ENCODE results near the gene SRPK2. TPM values are rescaled to one million over a fixed set of nuclear protein-coding genes. Genes with fewer than 3 reads are reported as not detected.
"Not testable (repeated sequence)": the region's sequence is repeated elsewhere in the genome, so short reads cannot be mapped to it uniquely, and the experiment has no call there.

Gene SRPK2
- polyA plus RNA-seq, 10 donors, result 33.3 to 47.6 (median 38.6) TPM

GRCh38 chr7:105195891-105196290 lies 192.8 kb downstream of the SRPK2 start:
- no peak for DNase-seq

- DNase-seq, result not testable (repeated sequence)
Measured at GRCh38 chr7:105194959-105195358, 193.8 kb downstream of the SRPK2 start.

- DNase-seq, result no peak
Measured at GRCh38 chr7:105191331-105191730, 197.4 kb downstream of the SRPK2 start.

GRCh38 chr7:105189859-105190492 lies 198.7 kb downstream of the SRPK2 start:
- DNase-seq, result no peak

- DNase-seq, result no peak
Measured at GRCh38 chr7:105188201-105188600, 200.5 kb downstream of the SRPK2 start.

GRCh38 chr7:105187302-105188169 lies 201.2 kb downstream of the SRPK2 start:
- DNase-seq, result no peak

- no peak for DNase-seq
Measured at GRCh38 chr7:105185290-105186010, 203.3 kb downstream of the SRPK2 start.

GRCh38 chr7:105180002-105180401 lies 208.7 kb downstream of the SRPK2 start:
- DNase-seq, result no peak

GRCh38 chr7:105178928-105179541 lies 209.7 kb downstream of the SRPK2 start:
- DNase-seq, result no peak

- no peak for DNase-seq
Measured at GRCh38 chr7:105178177-105178576, 210.5 kb downstream of the SRPK2 start.

GRCh38 chr7:105177026-105177425 lies 211.7 kb downstream of the SRPK2 start:
- no peak for DNase-seq

- no peak for DNase-seq
Measured at GRCh38 chr7:105173586-105173985, 215.1 kb downstream of the SRPK2 start.

GRCh38 chr7:105164751-105165150 lies 224.0 kb downstream of the SRPK2 start:
- DNase-seq, result no peak

- DNase-seq, result no peak
Measured at GRCh38 chr7:105163718-105164117, 225.0 kb downstream of the SRPK2 start.

- DNase-seq, result no peak
Measured at GRCh38 chr7:105161366-105161765, 227.4 kb downstream of the SRPK2 start.

GRCh38 chr7:105157278-105157677 lies 231.4 kb downstream of the SRPK2 start:
- no peak for DNase-seq

- no peak for DNase-seq
Measured at GRCh38 chr7:105156731-105157130, 232.0 kb downstream of the SRPK2 start.

GRCh38 chr7:105154084-105154483 lies 234.6 kb downstream of the SRPK2 start:
- DNase-seq, result no peak

- no peak for DNase-seq
Measured at GRCh38 chr7:105153531-105153930, 235.2 kb downstream of the SRPK2 start.

GRCh38 chr7:105151152-105151551 lies 237.6 kb downstream of the SRPK2 start:
- no peak for DNase-seq

- no peak for DNase-seq
Measured at GRCh38 chr7:105149827-105150226, 238.9 kb downstream of the SRPK2 start.

GRCh38 chr7:105141068-105141467 lies 247.7 kb downstream of the SRPK2 start:
- DNase-seq, result peak; percentile 23 to 66 (median 38)

Measured in muscle of back (tissue), 11 donors.